ENCODE measurements around the gene JAZF1.

DNA sequence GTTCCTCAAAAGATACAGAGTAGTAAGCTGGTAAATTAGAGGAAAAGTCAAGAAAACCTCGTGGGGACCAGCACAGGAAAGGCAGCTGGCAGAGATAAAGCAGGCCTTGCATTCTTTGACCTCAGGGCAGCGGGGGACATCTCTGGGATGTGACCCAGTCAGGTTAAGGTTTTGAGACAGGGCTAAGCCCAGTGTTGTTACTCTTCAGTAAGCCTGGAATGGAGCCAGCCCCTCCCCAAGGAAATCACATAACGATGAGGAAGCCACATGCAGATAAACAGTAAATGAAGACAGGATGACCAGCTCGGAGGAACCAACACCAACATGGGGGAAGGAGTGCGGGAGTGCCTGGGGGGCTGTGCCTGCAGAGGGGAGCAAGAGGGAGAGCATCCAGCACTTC lies 99.6 kb downstream of the JAZF1 start:
- TF ChIP-seq YY1 (IDR thresholded peaks at IDR 0.05; ENCODE audit: low read depth): no peak
- no peak for TF ChIP-seq TEAD4 (IDR thresholded peaks at IDR 0.05)
- no peak for TF ChIP-seq RAD21 (IDR thresholded peaks at IDR 0.05; ENCODE audit: low read depth)
- no peak for TF ChIP-seq TAF1 (IDR thresholded peaks at IDR 0.05; ENCODE audit: low read depth)
- no peak for TF ChIP-seq CEBPB (IDR thresholded peaks at IDR 0.05)
- no peak for TF ChIP-seq MAX (IDR thresholded peaks at IDR 0.05)
- TF ChIP-seq EP300 (IDR thresholded peaks at IDR 0.05; ENCODE audit: borderline replicate concordance): no peak
- TF ChIP-seq, protein P1, sequence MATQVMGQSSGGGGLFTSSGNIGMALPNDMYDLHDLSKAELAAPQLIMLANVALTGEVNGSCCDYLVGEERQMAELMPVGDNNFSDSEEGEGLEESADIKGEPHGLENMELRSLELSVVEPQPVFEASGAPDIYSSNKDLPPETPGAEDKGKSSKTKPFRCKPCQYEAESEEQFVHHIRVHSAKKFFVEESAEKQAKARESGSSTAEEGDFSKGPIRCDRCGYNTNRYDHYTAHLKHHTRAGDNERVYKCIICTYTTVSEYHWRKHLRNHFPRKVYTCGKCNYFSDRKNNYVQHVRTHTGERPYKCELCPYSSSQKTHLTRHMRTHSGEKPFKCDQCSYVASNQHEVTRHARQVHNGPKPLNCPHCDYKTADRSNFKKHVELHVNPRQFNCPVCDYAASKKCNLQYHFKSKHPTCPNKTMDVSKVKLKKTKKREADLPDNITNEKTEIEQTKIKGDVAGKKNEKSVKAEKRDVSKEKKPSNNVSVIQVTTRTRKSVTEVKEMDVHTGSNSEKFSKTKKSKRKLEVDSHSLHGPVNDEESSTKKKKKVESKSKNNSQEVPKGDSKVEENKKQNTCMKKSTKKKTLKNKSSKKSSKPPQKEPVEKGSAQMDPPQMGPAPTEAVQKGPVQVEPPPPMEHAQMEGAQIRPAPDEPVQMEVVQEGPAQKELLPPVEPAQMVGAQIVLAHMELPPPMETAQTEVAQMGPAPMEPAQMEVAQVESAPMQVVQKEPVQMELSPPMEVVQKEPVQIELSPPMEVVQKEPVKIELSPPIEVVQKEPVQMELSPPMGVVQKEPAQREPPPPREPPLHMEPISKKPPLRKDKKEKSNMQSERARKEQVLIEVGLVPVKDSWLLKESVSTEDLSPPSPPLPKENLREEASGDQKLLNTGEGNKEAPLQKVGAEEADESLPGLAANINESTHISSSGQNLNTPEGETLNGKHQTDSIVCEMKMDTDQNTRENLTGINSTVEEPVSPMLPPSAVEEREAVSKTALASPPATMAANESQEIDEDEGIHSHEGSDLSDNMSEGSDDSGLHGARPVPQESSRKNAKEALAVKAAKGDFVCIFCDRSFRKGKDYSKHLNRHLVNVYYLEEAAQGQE (IDR thresholded peaks at IDR 0.05; ENCODE audit: low read depth): no peak
- no peak for TF ChIP-seq EGR1 (IDR thresholded peaks at IDR 0.05)
